H9 (cell line): ENCODE data around the gene DPH7. TPM values are rescaled to one million over a fixed set of nuclear protein-coding genes. Genes with fewer than 3 reads are reported as not detected.

Experiments used
- DNase-seq: peaks from one replicate; pipeline ENCODE4 v3.0.0-alpha.2; 2017
- H2AFZ ChIP-seq: one replicate; pipeline ENCODE4 v1.6.1; 2013; ENCODE audit warnings: mild to moderate bottlenecking, low read length, control low read depth, moderate library complexity
- H2AK5ac ChIP-seq: 2 replicates; pipeline ENCODE4 v1.6.1; 2013; ENCODE audit warnings: low read length, control low read depth, mixed read lengths; ENCODE audit not compliant: insufficient read length
- H2BK120ac ChIP-seq: one replicate; pipeline ENCODE4 v1.6.1; 2013; ENCODE audit warnings: low read depth, mild to moderate bottlenecking, low read length, control low read depth, inconsistent platforms; ENCODE audit not compliant: poor library complexity, severe bottlenecking
- H2BK12ac ChIP-seq: 2 replicates; pipeline ENCODE4 v1.6.1; 2013; ENCODE audit warnings: low read length, control low read depth, mixed read lengths, low read depth; ENCODE audit not compliant: insufficient read length
- H2BK15ac ChIP-seq: 2 replicates; pipeline ENCODE4 v1.6.1; 2013; ENCODE audit warnings: low read depth, low read length, control low read depth
- H2BK20ac ChIP-seq: one replicate; pipeline ENCODE4 v1.6.1; 2013; ENCODE audit warnings: low read depth, mild to moderate bottlenecking, low read length, control low read depth, inconsistent platforms; ENCODE audit not compliant: poor library complexity, severe bottlenecking
- H2BK5ac ChIP-seq: 2 replicates; pipeline ENCODE4 v1.6.1; 2013; ENCODE audit warnings: low read length, control low read depth, mixed read lengths; ENCODE audit not compliant: insufficient read length
- H3K14ac ChIP-seq: 2 replicates; pipeline ENCODE4 v1.6.1; 2013; ENCODE audit warnings: low read length, control low read depth; ENCODE audit not compliant: insufficient read depth
- H3K18ac ChIP-seq: 2 replicates; pipeline ENCODE4 v1.6.1; 2013; ENCODE audit warnings: low read depth, mild to moderate bottlenecking, mixed read lengths, low read length, control low read depth; ENCODE audit not compliant: insufficient read length
- H3K23ac ChIP-seq: 2 replicates; pipeline ENCODE4 v1.6.1; 2013; ENCODE audit warnings: low read length, control low read depth, mixed read lengths, low read depth; ENCODE audit not compliant: insufficient read length
- H3K23me2 ChIP-seq: 2 replicates; pipeline ENCODE4 v1.6.1; 2013; ENCODE audit warnings: low read depth, mild to moderate bottlenecking, mixed read lengths, low read length, control low read depth; ENCODE audit not compliant: insufficient read length, poor library complexity, severe bottlenecking
- H3K27ac ChIP-seq: 2 replicates; pipeline ENCODE4 v1.5.1; 2013; ENCODE audit warnings: low read length, control low read depth, mixed read lengths, low read depth; ENCODE audit not compliant: insufficient read length
- H3K27me3 ChIP-seq: 2 replicates; pipeline ENCODE4 v1.6.1; 2013; ENCODE audit warnings: low read length, control low read depth, inconsistent platforms; ENCODE audit not compliant: insufficient read depth
- H3K4ac ChIP-seq: 2 replicates; pipeline ENCODE4 v1.6.1; 2013; ENCODE audit warnings: low read depth, mild to moderate bottlenecking, control low read depth, inconsistent platforms, low read length, moderate library complexity
- H3K4me1 ChIP-seq: 2 replicates; pipeline ENCODE4 v1.6.1; 2013; ENCODE audit warnings: low read length, control low read depth, inconsistent platforms; ENCODE audit not compliant: insufficient read depth
- H3K4me2 ChIP-seq: 2 replicates; pipeline ENCODE4 v1.6.1; 2013; ENCODE audit warnings: low read length, control low read depth, mixed read lengths; ENCODE audit not compliant: insufficient read length, insufficient read depth
- H3K56ac ChIP-seq: 2 replicates; pipeline ENCODE4 v1.6.1; 2013; ENCODE audit warnings: low read depth, mild to moderate bottlenecking, mixed read lengths, low read length, control low read depth; ENCODE audit not compliant: insufficient read length
- H3K79me1 ChIP-seq: 2 replicates; pipeline ENCODE4 v1.6.1; 2013; ENCODE audit warnings: low read depth, mild to moderate bottlenecking, moderate library complexity, low read length, control low read depth, inconsistent platforms; ENCODE audit not compliant: insufficient read depth, poor library complexity, severe bottlenecking
- H3K79me2 ChIP-seq: 2 replicates; pipeline ENCODE4 v1.6.1; 2013; ENCODE audit warnings: low read length, control low read depth, inconsistent platforms; ENCODE audit not compliant: insufficient read depth
- H3K9ac ChIP-seq: 2 replicates; pipeline ENCODE4 v1.6.1; 2013; ENCODE audit warnings: low read length, control low read depth, mixed read lengths; ENCODE audit not compliant: insufficient read length; ENCODE audit errors: extremely low read depth
- H3K9me3 ChIP-seq: one replicate; pipeline ENCODE4 v1.6.1; 2013; ENCODE audit warnings: low read depth, low read length, inconsistent platforms; ENCODE audit not compliant: control insufficient read depth
- H3T11ph ChIP-seq: one replicate; pipeline ENCODE4 v1.6.1; 2013; ENCODE audit warnings: mild to moderate bottlenecking, low read length, control low read depth, inconsistent platforms
- H4K20me1 ChIP-seq: one replicate; pipeline ENCODE4 v1.6.1; 2013; ENCODE audit not compliant: control insufficient read depth, insufficient read length, insufficient read depth
- H4K5ac ChIP-seq: 2 replicates; pipeline ENCODE4 v1.6.1; 2013; ENCODE audit warnings: low read depth, mild to moderate bottlenecking, mixed read lengths, low read length, control low read depth; ENCODE audit not compliant: insufficient read length
- H4K8ac ChIP-seq: replicated peaks from 2 replicates; pipeline ENCODE4 v1.6.1; 2013; ENCODE audit warnings: low read length, control low read depth, mixed read lengths, low read depth; ENCODE audit not compliant: insufficient read length
- H4K91ac ChIP-seq: 2 replicates; pipeline ENCODE4 v1.6.1; 2013; ENCODE audit warnings: low read depth, mild to moderate bottlenecking, moderate library complexity, mixed read lengths, low read length, control low read depth; ENCODE audit not compliant: insufficient read length
- H3K27ac Mint-ChIP-seq, 3 experiments: 2 replicates in 2 of 3; 3 replicates in 1 of 3; pipeline ENCODE4 v1.8.0; 2020 to 2021; ENCODE audit warnings: mixed read lengths in 3 of 3, mild to moderate bottlenecking in 1 of 3, moderate library complexity in 1 of 3
- H3K27me3 Mint-ChIP-seq: 2 replicates; pipeline ENCODE4 v1.8.0; 2021; ENCODE audit warnings: low read depth, mild to moderate bottlenecking, moderate library complexity, mixed read lengths
- H3K36me3 Mint-ChIP-seq, 3 experiments: 2 replicates in 2 of 3; 3 replicates in 1 of 3; pipeline ENCODE4 v1.8.0; 2020 to 2021; ENCODE audit warnings: low read depth in 3 of 3, mixed read lengths in 3 of 3; ENCODE audit not compliant: insufficient read depth in 1 of 3
- H3K4me1 Mint-ChIP-seq, 2 experiments: 2 replicates each; pipeline ENCODE4 v1.8.0; 2020; ENCODE audit warnings: mixed read lengths in 2 of 2
- H3K4me3 Mint-ChIP-seq, 2 experiments: 2 replicates in 1 of 2; 3 replicates in 1 of 2; pipeline ENCODE4 v1.8.0; 2020 to 2021; ENCODE audit warnings: mild to moderate bottlenecking in 2 of 2, mixed read lengths in 2 of 2, moderate library complexity in 1 of 2
- H3K9me3 Mint-ChIP-seq, 2 experiments: 2 replicates in 1 of 2; 3 replicates in 1 of 2; pipeline ENCODE4 v1.8.0; 2020; ENCODE audit warnings: mild to moderate bottlenecking in 2 of 2, mixed read lengths in 2 of 2, moderate library complexity in 1 of 2
- CTCF ChIP-seq: fragments of 200-600 bp; sonication (generic); conservative IDR thresholded peaks from 3 replicates; pipeline ENCODE4 v1.8.0; 2021; ENCODE audit warnings: antibody characterized with exemption, mild to moderate bottlenecking
- WGBS: extraction: QIAGEN DNeasy Blood & Tissue Kit; methylation state at CpG from one replicate; pipeline ENCODE4 v1.1.7; 2013; ENCODE audit warnings: missing lambda C conversion rate, low lambda C conversion rate, mixed read lengths; ENCODE audit not compliant: insufficient read length; ENCODE audit errors: extremely low coverage; 5-methylcytosine and 5-hydroxymethylcytosine counted together
- total RNA-seq: library from RNA; stranded (reverse); gene quantifications from 2 replicates; pipeline ENCODE4 v1.2.1, GENCODE V29; 2021

The DPH7 gene
- total RNA-seq, 1 experiment from 2014 or later, result 51.3 TPM

- Histone ChIP-seq H3K4me2 (no peak overlapping the region), H2BK15ac (no peak overlapping the region), H4K20me1 (no peaks in the 10 kb centered on the region), H3K9me3 (no peaks in the 10 kb centered on the region), H2BK120ac (no peak overlapping the region), H3K4ac (no peak overlapping the region), H3K23me2 (no peaks in the 10 kb centered on the region), H3K23ac (no peak overlapping the region), H3K14ac (no peak overlapping the region), H2BK12ac (no peak overlapping the region), H3K27ac (no peak overlapping the region), H3K56ac (no peak overlapping the region), H4K91ac (no peak overlapping the region), H3K4me1 (no peaks in the 10 kb centered on the region), H2AK5ac (no peak overlapping the region), H2BK20ac (no peak overlapping the region), H3K18ac (no peak overlapping the region), H4K8ac (no peak overlapping the region), H3K9ac (no peak overlapping the region), H3K79me2 (no peaks in the 10 kb centered on the region), H4K5ac (no peak overlapping the region), H2BK5ac (no peak overlapping the region), H3K79me1 (no peaks in the 10 kb centered on the region), H2AFZ (no peak overlapping the region), H3T11ph (no peak overlapping the region), H3K27me3 (no peaks in the 10 kb centered on the region)
- peaks cover 0 to 4% of the 10 kb centered on the region in 2 experiments; a peak in 2 of 4 replicates for H3K4me1 Mint-ChIP-seq
- no peak overlapping the region for H3K27ac Mint-ChIP-seq
- no peak for DNase-seq
- no peak for TF ChIP-seq CTCF
- no peaks in the 10 kb centered on the region for H3K36me3 Mint-ChIP-seq
- WGBS, result no CpG with 5 or more reads among the region's 5 CpGs
- no peak overlapping the region for H3K4me3 Mint-ChIP-seq
- no peaks in the 10 kb centered on the region; the same call in 1 of the 2 replicates for H3K27me3 Mint-ChIP-seq
- H3K9me3 Mint-ChIP-seq, result peaks cover 0 to 3% of the 10 kb centered on the region in 2 experiments; a peak in 2 of 5 replicates
These were observed 53.8 kb downstream of the DPH7 start for GRCh38 chr9:137524981-137525317.
